IMR-90 (cell line): Measurements from ENCODE around the gene RAB3GAP2. TPM values are rescaled to one million over a fixed set of nuclear protein-coding genes. Genes with fewer than 3 reads are reported as not detected.

Experiments
- ATAC-seq: fragments of 200-7000 bp; cut with Tn5 transposase; 2 replicates; pipeline ENCODE4 v1.9.1; 2020; ENCODE audit warnings: low read depth, mild to moderate bottlenecking, moderate library complexity
- BruUV-seq: library from RNA; stranded (reverse); fragments of 400-500 nt; replicated peaks from 2 replicates; lab custom pipeline; 2021; lab: Mats Ljungman, UMichigan
- CTCF ChIA-PET: fragments of 300-600 bp; formaldehyde crosslinking; extraction: SDS; loops from one replicate; lab custom pipeline; 2021; ENCODE audit warnings: antibody characterized with exemption; lab: Yijun Ruan, JAX
- POLR2A ChIA-PET: fragments of 300-600 bp; sonication (Branson Sonifier 250); formaldehyde crosslinking; loops from one replicate; lab custom pipeline; 2022; ENCODE audit warnings: antibody characterized with exemption; ENCODE audit not compliant: unreplicated experiment; lab: Charles Lee
- DNase-seq: peaks from one replicate; pipeline ENCODE4 v3.0.0; 2013
- H2AFZ ChIP-seq: replicated peaks from 2 replicates; pipeline ENCODE3; 2013; ENCODE audit warnings: low read length, mild to moderate bottlenecking; ENCODE audit not compliant: poor library complexity
- H2AK5ac ChIP-seq: 2 replicates; pipeline ENCODE4 v1.6.1; 2013; ENCODE audit warnings: low read depth, low read length, inconsistent platforms
- H2AK9ac ChIP-seq: replicated peaks from 2 replicates; pipeline ENCODE3; 2013; ENCODE audit warnings: mild to moderate bottlenecking, low read depth, low read length, moderate library complexity; ENCODE audit not compliant: poor library complexity
- H2BK120ac ChIP-seq: 2 replicates; pipeline ENCODE4 v1.6.1; 2013; ENCODE audit warnings: low read depth, low read length, inconsistent platforms
- H2BK15ac ChIP-seq: 3 replicates; pipeline ENCODE4 v1.6.1; 2013; ENCODE audit warnings: low read depth, low read length, inconsistent platforms
- H2BK20ac ChIP-seq: 2 replicates; pipeline ENCODE4 v1.6.1; 2013; ENCODE audit warnings: low read depth, mild to moderate bottlenecking, inconsistent platforms, low read length, moderate library complexity
- H2BK5ac ChIP-seq: 2 replicates; pipeline ENCODE4 v1.6.1; 2013; ENCODE audit warnings: mild to moderate bottlenecking, low read depth, low read length, inconsistent platforms; ENCODE audit not compliant: poor library complexity, severe bottlenecking
- H3K14ac ChIP-seq: replicated peaks from 2 replicates; pipeline ENCODE4 v1.6.1; 2013; ENCODE audit warnings: low read depth, low read length, inconsistent platforms
- H3K18ac ChIP-seq: 2 replicates; pipeline ENCODE4 v1.6.1; 2013; ENCODE audit warnings: low read depth, low read length, control low read depth
- H3K23ac ChIP-seq: 2 replicates; pipeline ENCODE4 v1.6.1; 2013; ENCODE audit warnings: low read depth, low read length, inconsistent platforms
- H3K27ac ChIP-seq: 2 replicates; pipeline ENCODE4 v1.5.1; 2013; ENCODE audit warnings: mild to moderate bottlenecking, control low read depth, low read length; ENCODE audit not compliant: insufficient read depth
- H3K27me3 ChIP-seq: 2 replicates; pipeline ENCODE4 v1.6.1; 2013; ENCODE audit warnings: low read length; ENCODE audit not compliant: control insufficient read depth, insufficient read depth
- H3K36me3 ChIP-seq: 2 replicates; pipeline ENCODE4 v1.6.1; 2013; ENCODE audit warnings: low read length, mixed read lengths; ENCODE audit not compliant: control insufficient read depth, insufficient read depth
- H3K4ac ChIP-seq: 2 replicates; pipeline ENCODE4 v1.6.1; 2013; ENCODE audit warnings: low read depth, low read length, inconsistent platforms
- H3K4me1 ChIP-seq: 2 replicates; pipeline ENCODE4 v1.6.1; 2013; ENCODE audit warnings: low read length, mixed read lengths; ENCODE audit not compliant: control insufficient read depth, insufficient read depth
- H3K4me2 ChIP-seq: 2 replicates; pipeline ENCODE4 v1.6.1; 2013; ENCODE audit warnings: low read depth, mild to moderate bottlenecking, control low read depth, low read length, moderate library complexity
- H3K4me3 ChIP-seq: 2 replicates; pipeline ENCODE4 v1.5.1; 2013; ENCODE audit warnings: low read depth, mild to moderate bottlenecking, control low read depth, low read length, moderate library complexity; ENCODE audit not compliant: insufficient read depth
- H3K56ac ChIP-seq: 2 replicates; pipeline ENCODE4 v1.6.1; 2013; ENCODE audit warnings: low read length, inconsistent platforms; ENCODE audit not compliant: insufficient read depth; ENCODE audit errors: extremely low read depth
- H3K79me1 ChIP-seq, 2 experiments: 2 replicates each; pipeline ENCODE4 v1.6.1; 2013; ENCODE audit warnings: low read length in 2 of 2, inconsistent platforms in 1 of 2, low read depth in 1 of 2
- H3K9ac ChIP-seq: 2 replicates; pipeline ENCODE4 v1.6.1; 2013; ENCODE audit warnings: low read depth, low read length, control low read depth
- H3K9me1 ChIP-seq: 2 replicates; pipeline ENCODE4 v1.6.1; 2013; ENCODE audit warnings: low read length, inconsistent platforms; ENCODE audit not compliant: insufficient read depth
- H3K9me3 ChIP-seq: 2 replicates; pipeline ENCODE4 v1.6.1; 2013; ENCODE audit warnings: low read length; ENCODE audit not compliant: control insufficient read depth, insufficient read depth
- H4K20me1 ChIP-seq: 2 replicates; pipeline ENCODE4 v1.6.1; 2013; ENCODE audit warnings: low read length, inconsistent platforms; ENCODE audit not compliant: insufficient read depth
- H4K5ac ChIP-seq: 2 replicates; pipeline ENCODE4 v1.6.1; 2013; ENCODE audit warnings: mild to moderate bottlenecking, low read depth, low read length, control low read depth
- H4K8ac ChIP-seq, 2 experiments: 2 replicates each; pipeline ENCODE4 v1.6.1; 2013; ENCODE audit warnings: low read depth in 2 of 2, low read length in 2 of 2, control low read depth in 1 of 2, inconsistent platforms in 1 of 2
- H4K91ac ChIP-seq: 2 replicates; pipeline ENCODE4 v1.6.1; 2013; ENCODE audit warnings: low read depth, low read length, inconsistent platforms; ENCODE audit not compliant: insufficient read depth
- BHLHE40 ChIP-seq: fragments of 150-350 bp; IDR thresholded peaks from 2 replicates; pipeline ENCODE4 v1.6.1; 2016; ENCODE audit warnings: mild to moderate bottlenecking, low read depth, low read length
- CHD1 ChIP-seq: IDR thresholded peaks from 2 replicates; pipeline ENCODE4 v1.6.1; 2012; ENCODE audit warnings: low read depth, low read length, improper control_type of control experiment
- CTCF ChIP-seq: conservative IDR thresholded peaks from 2 replicates; pipeline ENCODE4 v1.5.1; 2012; ENCODE audit warnings: mild to moderate bottlenecking, low read depth, low read length, improper control_type of control experiment
- MAFK ChIP-seq: IDR thresholded peaks from 2 replicates; pipeline ENCODE4 v1.6.1; 2012; ENCODE audit warnings: low read depth, low read length, improper control_type of control experiment
- MAZ ChIP-seq: IDR thresholded peaks from 2 replicates; pipeline ENCODE4 v1.6.1; 2012; ENCODE audit warnings: low read depth, mild to moderate bottlenecking, low read length, improper control_type of control experiment, moderate library complexity, borderline replicate concordance
- NFE2L2 ChIP-seq: fragments of 150-350 bp; IDR thresholded peaks from 2 replicates; pipeline ENCODE4 v1.6.1; 2016; ENCODE audit warnings: low read depth, mild to moderate bottlenecking, low read length
- POLR2A ChIP-seq: IDR thresholded peaks from 2 replicates; pipeline ENCODE4 v1.6.1; 2012; ENCODE audit warnings: mild to moderate bottlenecking, low read depth, low read length
- RFX5 ChIP-seq: IDR thresholded peaks from 2 replicates; pipeline ENCODE4 v1.8.0; 2012; ENCODE audit warnings: low read depth, mild to moderate bottlenecking, low read length, moderate library complexity
- USF2 ChIP-seq: fragments of 150-350 bp; IDR thresholded peaks from 2 replicates; pipeline ENCODE4 v1.6.1; 2017; ENCODE audit warnings: mild to moderate bottlenecking, antibody characterized with exemption, low read length, low read depth
- dilution Hi-C: fragments of 300-500 bp; cut with HindIII; formaldehyde crosslinking; loops from one replicate; pipeline ENCODE4 v1.14.3; 2018; ENCODE audit warnings: low sequenced_read_pairs; ENCODE audit not compliant: unreplicated experiment
- in situ Hi-C: fragments of 300-500 bp; cut with MboI; formaldehyde crosslinking; loops from 3 replicates; pipeline ENCODE4 v1.14.3; 2019; ENCODE audit warnings: low sequenced_read_pairs, inconsistent platforms, mixed read lengths
- intact Hi-C: fragments of 100-400 bp; cut with micrococcal nuclease; formaldehyde crosslinking; loops from 2 replicates; pipeline ENCODE4 v1.10.0; 2022
- polyA plus RNA-seq, 3 experiments: library from polyadenylated mRNA; depleted of rRNA; stranded (reverse); fragments of >200 nt; gene quantifications; 2 replicates each; pipeline ENCODE4 v1.2.3, GENCODE V29; 2012; ENCODE audit warnings: low replicate concordance in 1 of 3
- total RNA-seq: library from RNA; depleted of rRNA; stranded (reverse); fragments of >200 nt; gene quantifications from 2 replicates; pipeline ENCODE4 v1.2.3, GENCODE V29; 2012

RAB3GAP2 gene
- total and polyA plus RNA-seq, 2 of the 4 experiments (the other 2 are of a cell fraction): 12.3 to 37.8 TPM

- Histone ChIP-seq H3K4me2 (no peak overlapping the region), H2AK5ac (no peak overlapping the region), H4K8ac (no peak overlapping the region), H3K4me3 (no peak overlapping the region), H3K27ac (no peak overlapping the region), H2AK9ac (no peak overlapping the region), H2BK20ac (no peak overlapping the region), H3K9ac (no peak overlapping the region), H3K36me3 (peaks cover 24% of the 10 kb centered on the region), H3K9me1 (0 out of 2 replicates have a peak, but pooled peaks cover 3% of the 10 kb centered on the region), H3K27me3 (no peaks in the 10 kb centered on the region), H4K91ac (no peak overlapping the region), H4K5ac (no peak overlapping the region), H3K18ac (no peak overlapping the region), H3K9me3 (peaks cover 12% of the 10 kb centered on the region), H2BK15ac (no peak overlapping the region), H3K4me1 (no peaks in the 10 kb centered on the region), H3K56ac (no peak overlapping the region), H3K14ac (no peak overlapping the region), H4K20me1 (0 out of 2 replicates have a peak, but pooled peaks cover 4% of the 10 kb centered on the region), H3K4ac (no peak overlapping the region), H2BK120ac (no peak overlapping the region), H3K79me1 (peaks cover 24 to 42% of the 10 kb centered on the region in 2 experiments; a peak in 3 of 4 replicates), H2BK5ac (no peak overlapping the region), H2AFZ (no peak overlapping the region), H3K23ac (no peak overlapping the region)
- TF ChIP-seq NFE2L2 (no peak), CTCF (no peak), POLR2A (no peak), MAZ (no peak), BHLHE40 (no peak), RFX5 (no peak), MAFK (no peak), CHD1 (no peak), USF2 (no peak)
- intact Hi-C loops: no loop called here
- dilution Hi-C loops: no loop called here
- ATAC-seq (no peak), DNase-seq (no peak)
- ChIA-PET CTCF (no interaction called here), POLR2A (no interaction called here)
- no TSS peak for BruUV-seq
- in situ Hi-C loops: no loop called here
Measured at GRCh38 chr1:220251272-220251671, 21.0 kb downstream of the RAB3GAP2 start.
